Thoracic aorta (tissue), 2 donors: ENCODE results near the gene DPEP3. TPM values are rescaled to one million over a fixed set of nuclear protein-coding genes. Genes with fewer than 3 reads are reported as not detected.

ENCODE experiments used
- ATAC-seq: fragments of 150-250 bp; one replicate; pipeline ENCODE4 v1.8.0; 2017; ENCODE audit warnings: low read depth; ENCODE audit not compliant: insufficient number of reproducible peaks, low FRiP score
- DNase-seq: peaks from one replicate; pipeline ENCODE4 v3.0.0-alpha.2; 2020; ENCODE audit warnings: low spot score
- H3K27ac ChIP-seq, 2 donors: fragments of 200-600 bp; sonication (generic); 1 replicate in 1 of 2; 2 replicates in 1 of 2; pipeline ENCODE4 v1.5.1; 2016; ENCODE audit warnings: mild to moderate bottlenecking in 2 of 2, moderate library complexity in 2 of 2
- H3K27me3 ChIP-seq: fragments of 200-600 bp; sonication (generic); replicated peaks from 2 replicates; pipeline ENCODE4 v1.6.0; 2016; ENCODE audit warnings: mild to moderate bottlenecking; ENCODE audit not compliant: insufficient read depth
- H3K36me3 ChIP-seq: fragments of 200-600 bp; sonication (generic); one replicate; pipeline ENCODE4 v1.5.1; 2016
- H3K4me1 ChIP-seq, 2 donors: fragments of 200-600 bp; sonication (generic); 1 replicate in 1 of 2; 2 replicates in 1 of 2; pipeline versions ENCODE4 v1.5.1 to v1.6.0; 2016; ENCODE audit warnings: low read depth in 2 of 2, mild to moderate bottlenecking in 1 of 2; ENCODE audit not compliant: control insufficient read depth in 1 of 2
- H3K4me3 ChIP-seq: fragments of 200-600 bp; sonication (generic); 2 replicates; pipeline ENCODE4 v1.5.1; 2016; ENCODE audit warnings: mild to moderate bottlenecking
- H3K9me3 ChIP-seq: fragments of 200-600 bp; sonication (generic); 2 replicates; pipeline ENCODE4 v1.5.1; 2016
- CTCF ChIP-seq: fragments of 200-600 bp; sonication (generic); IDR thresholded peaks from one replicate; pipeline ENCODE4 v1.5.1; 2019; ENCODE audit warnings: antibody characterized with exemption
- total RNA-seq, 2 donors: library from RNA; depleted of rRNA; stranded (reverse); fragments of >200 nt; gene quantifications; one replicate each; pipeline versions ENCODE4 v1.1.0 to v1.2.3, GENCODE V29; 2016

The DPEP3 gene
- total RNA-seq, 2 donors from 2014 or later = not detected

GRCh38 chr16:67949645-67950044 is 30.7 kb downstream of the DPEP3 start:
- ATAC-seq = no peak
- peaks cover 87% of the 10 kb centered on the region for H3K36me3 ChIP-seq
- no peak for DNase-seq
- no peaks in the 10 kb centered on the region for H3K27me3 ChIP-seq
- TF ChIP-seq CTCF = no peak
- H3K4me1 ChIP-seq = peaks cover 2 to 14% of the 10 kb centered on the region in 2 donors
- no peak overlapping the region for H3K27ac ChIP-seq
- H3K4me3 ChIP-seq = no peak overlapping the region
- no peaks in the 10 kb centered on the region for H3K9me3 ChIP-seq

GRCh38 chr16:67948015-67948414 is 32.3 kb downstream of the DPEP3 start:
- no peak overlapping the region for H3K27ac ChIP-seq
- ATAC-seq = no peak

DNA sequence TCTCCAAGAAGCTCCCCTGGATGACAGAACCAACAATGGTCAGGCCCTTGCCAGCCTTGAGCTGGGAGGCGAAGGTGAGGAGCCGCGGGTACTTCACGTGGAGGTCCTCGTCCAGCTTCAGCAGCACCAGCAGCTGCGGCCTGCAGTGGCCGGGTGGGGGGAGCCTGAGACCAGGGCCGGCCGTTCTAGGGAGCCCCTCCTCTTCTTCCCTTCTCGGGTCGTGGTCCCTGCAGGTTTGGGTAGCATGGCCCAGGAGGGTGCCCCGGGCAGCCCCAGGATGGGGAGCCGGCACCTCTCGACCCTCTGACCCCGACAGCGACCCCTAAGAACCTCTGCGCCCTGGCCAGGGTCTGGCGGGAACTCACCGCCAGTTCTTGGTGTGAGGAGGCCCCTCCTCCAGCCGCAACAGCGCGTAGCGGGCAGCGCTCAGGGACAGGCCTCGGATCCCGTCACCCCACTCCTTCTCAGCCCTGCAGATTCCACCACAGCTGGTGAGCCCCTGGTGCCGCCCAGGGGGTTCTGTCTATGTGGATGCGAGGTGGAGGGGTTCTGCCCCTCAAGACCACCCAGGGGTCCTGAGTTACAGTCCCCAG is 33.2 kb downstream of the DPEP3 start:
- H3K36me3 ChIP-seq = peaks cover 85% of the 10 kb centered on the region
- TF ChIP-seq CTCF = no peak
- DNase-seq (no peak), ATAC-seq (no peak)
- H3K9me3 ChIP-seq = no peaks in the 10 kb centered on the region
- H3K27me3 ChIP-seq = no peaks in the 10 kb centered on the region
- H3K27ac ChIP-seq = peak overlapping the region in 1 of 2 donors; percentile 26
- no peak overlapping the region for H3K4me3 ChIP-seq
- H3K4me1 ChIP-seq = peaks cover 12 to 28% of the 10 kb centered on the region in 2 donors

More at GRCh38 chr16:67948015-67948414, 32.3 kb downstream of the DPEP3 start:
- no peak for TF ChIP-seq CTCF
- no peak for DNase-seq
- H3K27me3 ChIP-seq = no peaks in the 10 kb centered on the region
- no peaks in the 10 kb centered on the region for H3K9me3 ChIP-seq
- peaks cover 84% of the 10 kb centered on the region for H3K36me3 ChIP-seq
- H3K4me3 ChIP-seq = no peak overlapping the region
- peaks cover 12 to 28% of the 10 kb centered on the region in 2 donors for H3K4me1 ChIP-seq

DNA sequence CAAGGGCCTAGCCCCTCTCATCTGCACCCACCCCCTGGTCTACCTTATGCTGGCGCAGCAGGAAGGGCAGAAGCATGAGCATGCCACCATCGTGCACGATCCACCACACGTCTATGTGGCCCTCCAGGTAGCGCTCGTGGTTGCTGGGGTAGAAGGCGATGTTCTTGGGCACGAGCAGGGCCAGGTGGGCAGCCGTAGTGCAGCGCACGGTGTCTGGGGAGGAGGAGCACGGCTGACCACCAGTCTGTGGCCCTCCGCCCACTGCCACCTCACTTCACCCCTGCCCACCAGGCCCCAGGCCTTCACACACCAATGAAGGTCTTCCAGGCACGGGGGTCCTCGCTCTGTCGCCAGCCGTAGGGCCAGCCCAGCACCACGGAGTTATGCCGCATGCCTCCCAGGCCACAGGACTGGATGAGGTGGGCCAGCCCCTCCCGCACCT is 34.1 kb downstream of the DPEP3 start:
- H3K27me3 ChIP-seq = no peaks in the 10 kb centered on the region
- ATAC-seq (no peak), DNase-seq (no peak)
- no peak overlapping the region for H3K27ac ChIP-seq
- peaks cover 82% of the 10 kb centered on the region for H3K36me3 ChIP-seq
- no peak overlapping the region for H3K4me3 ChIP-seq
- no peak for TF ChIP-seq CTCF
- peaks cover 12 to 20% of the 10 kb centered on the region in 2 donors for H3K4me1 ChIP-seq
- H3K9me3 ChIP-seq = no peaks in the 10 kb centered on the region

- H3K27ac ChIP-seq = peak overlapping the region; percentile 4 to 90
- ATAC-seq (no peak), DNase-seq (no peak)
- no peaks in the 10 kb centered on the region for H3K27me3 ChIP-seq
- peaks cover 12 to 20% of the 10 kb centered on the region in 2 donors for H3K4me1 ChIP-seq
- H3K4me3 ChIP-seq = no peak overlapping the region
- peaks cover 76% of the 10 kb centered on the region for H3K36me3 ChIP-seq
- no peak for TF ChIP-seq CTCF
- no peaks in the 10 kb centered on the region for H3K9me3 ChIP-seq
Measured at GRCh38 chr16:67945392-67945933, 34.8 kb downstream of the DPEP3 start.
